Uterus (tissue), 2 donors: ENCODE results near the gene SF3B6.

Experiments
- POLR2A ChIP-seq, 2 donors: fragments of 450-650 bp; IDR thresholded peaks; one replicate each; pipeline ENCODE4 v1.6.1; 2016; ENCODE audit warnings: antibody characterized with exemption in 2 of 2, mild to moderate bottlenecking in 1 of 2, moderate library complexity in 1 of 2
- TF ChIP-seq, protein P1 (sequence below), 4 experiments: fragments of 200-600 bp in 2 of 4; fragments of 450-650 bp in 2 of 4; sonication (generic) in 2 of 4; IDR thresholded peaks; one replicate each; pipeline ENCODE4 v1.5.1; 2016 to 2019; ENCODE audit warnings: antibody characterized with exemption in 4 of 4, mild to moderate bottlenecking in 2 of 4, moderate library complexity in 1 of 4

DNA sequence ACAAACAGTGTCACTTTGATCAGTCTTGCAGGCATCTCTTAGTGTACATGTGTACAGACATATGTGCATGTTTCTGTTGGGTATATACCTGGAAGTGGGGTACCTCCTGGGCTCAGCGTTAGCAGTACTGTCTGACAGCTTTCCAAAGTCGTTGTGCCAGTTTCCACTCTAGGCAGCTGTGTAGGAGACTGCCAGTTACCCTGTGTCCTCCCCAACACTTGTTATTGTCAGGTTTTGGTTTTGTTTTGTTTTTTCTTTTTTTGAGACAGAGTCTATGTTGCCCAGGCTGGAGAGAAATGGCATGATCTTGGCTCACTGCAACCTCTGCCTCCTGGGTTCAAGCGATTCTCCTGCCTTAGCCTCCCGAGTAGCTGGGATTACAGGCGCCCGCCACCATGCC, 20.4 kb downstream of the SF3B6 start:
- TF ChIP-seq POLR2A (IDR thresholded peaks at IDR 0.05) = no peak
- TF ChIP-seq, protein P1, sequence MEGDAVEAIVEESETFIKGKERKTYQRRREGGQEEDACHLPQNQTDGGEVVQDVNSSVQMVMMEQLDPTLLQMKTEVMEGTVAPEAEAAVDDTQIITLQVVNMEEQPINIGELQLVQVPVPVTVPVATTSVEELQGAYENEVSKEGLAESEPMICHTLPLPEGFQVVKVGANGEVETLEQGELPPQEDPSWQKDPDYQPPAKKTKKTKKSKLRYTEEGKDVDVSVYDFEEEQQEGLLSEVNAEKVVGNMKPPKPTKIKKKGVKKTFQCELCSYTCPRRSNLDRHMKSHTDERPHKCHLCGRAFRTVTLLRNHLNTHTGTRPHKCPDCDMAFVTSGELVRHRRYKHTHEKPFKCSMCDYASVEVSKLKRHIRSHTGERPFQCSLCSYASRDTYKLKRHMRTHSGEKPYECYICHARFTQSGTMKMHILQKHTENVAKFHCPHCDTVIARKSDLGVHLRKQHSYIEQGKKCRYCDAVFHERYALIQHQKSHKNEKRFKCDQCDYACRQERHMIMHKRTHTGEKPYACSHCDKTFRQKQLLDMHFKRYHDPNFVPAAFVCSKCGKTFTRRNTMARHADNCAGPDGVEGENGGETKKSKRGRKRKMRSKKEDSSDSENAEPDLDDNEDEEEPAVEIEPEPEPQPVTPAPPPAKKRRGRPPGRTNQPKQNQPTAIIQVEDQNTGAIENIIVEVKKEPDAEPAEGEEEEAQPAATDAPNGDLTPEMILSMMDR (IDR thresholded peaks at IDR 0.05) = no peak
